Measurements from ENCODE around the gene ST6GALNAC3.

Gene ST6GALNAC3

DNA sequence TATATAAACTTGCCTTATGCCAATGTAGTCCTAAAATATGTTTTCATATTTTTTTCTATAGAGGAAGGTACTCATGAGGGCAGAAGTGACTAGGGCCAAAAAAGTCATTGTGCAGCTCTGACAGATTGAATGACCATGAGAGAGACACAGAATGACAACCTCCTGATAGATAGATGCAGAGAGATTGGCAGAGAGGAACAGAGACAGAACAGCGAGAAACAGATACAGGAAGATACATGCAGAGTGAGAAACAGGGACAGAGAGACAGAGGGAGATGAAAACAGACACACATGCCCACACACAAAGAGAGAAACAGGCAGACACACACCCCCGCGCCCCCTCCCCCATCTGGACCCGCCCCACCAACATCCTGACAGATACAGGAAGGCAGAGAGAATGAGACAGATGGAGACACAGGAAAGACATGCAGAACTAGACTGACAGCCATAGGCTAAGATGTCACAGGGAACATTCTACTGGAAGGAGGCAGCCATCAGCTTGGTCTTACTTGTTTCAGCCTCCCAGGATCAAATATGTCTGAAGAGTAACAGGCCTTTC lies 211.1 kb downstream of the ST6GALNAC3 start:
- no peaks in the 10 kb centered on the region for H3K4me1 ChIP-seq (ENCODE audit: control insufficient read depth in 1 of 2, insufficient read depth in 2 of 2, low read length in 2 of 2)
- no peaks in the 10 kb centered on the region for H3K9me3 ChIP-seq (ENCODE audit: control insufficient read depth in 1 of 2, low read length in 2 of 2)
- H3K4me3 ChIP-seq (ENCODE audit: low read depth in 1 of 2, low read length in 2 of 2), result no peak overlapping the region
- H3K9ac ChIP-seq (ENCODE audit: low read depth in 1 of 2, low read length in 2 of 2), result no peak overlapping the region
- H3K36me3 ChIP-seq (ENCODE audit: control insufficient read depth in 1 of 2, insufficient read depth in 2 of 2, low read length in 2 of 2), result no peaks in the 10 kb centered on the region
- no peaks in the 10 kb centered on the region for H3K27me3 ChIP-seq (ENCODE audit: control insufficient read depth in 1 of 2, insufficient read depth in 2 of 2, low read length in 2 of 2)
- no peak overlapping the region for H3K27ac ChIP-seq (ENCODE audit: low read depth, low read length)

DNA sequence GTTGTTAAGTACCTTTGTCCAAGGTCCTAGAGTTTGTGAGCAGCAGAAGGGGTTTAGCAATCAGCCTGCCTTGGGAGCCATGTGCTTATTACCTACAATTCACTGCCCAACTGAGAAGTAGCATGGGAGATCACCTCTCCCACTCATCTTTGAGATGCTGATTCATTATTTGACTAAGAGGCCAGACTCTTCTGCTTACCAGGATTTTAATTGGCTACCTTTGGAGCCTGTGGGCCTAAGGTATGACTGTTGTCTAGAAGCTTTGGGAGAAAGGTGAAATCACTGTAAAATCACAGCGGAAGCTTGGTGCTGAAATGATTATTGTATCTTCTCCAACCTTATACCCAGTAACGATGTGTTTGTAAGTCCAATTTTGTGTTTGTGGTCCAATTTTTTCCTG lies 213.4 kb downstream of the ST6GALNAC3 start:
- Histone ChIP-seq H3K36me3 (ENCODE audit: control insufficient read depth in 1 of 2, insufficient read depth in 2 of 2, low read length in 2 of 2) (no peaks in the 10 kb centered on the region), H3K9ac (ENCODE audit: low read depth in 1 of 2, low read length in 2 of 2) (no peak overlapping the region), H3K27me3 (ENCODE audit: control insufficient read depth in 1 of 2, insufficient read depth in 2 of 2, low read length in 2 of 2) (no peaks in the 10 kb centered on the region), H3K9me3 (ENCODE audit: control insufficient read depth in 1 of 2, low read length in 2 of 2) (no peaks in the 10 kb centered on the region), H3K27ac (ENCODE audit: low read depth, low read length) (no peak overlapping the region), H3K4me3 (ENCODE audit: low read depth in 1 of 2, low read length in 2 of 2) (no peak overlapping the region), H3K4me1 (ENCODE audit: control insufficient read depth in 1 of 2, insufficient read depth in 2 of 2, low read length in 2 of 2) (no peaks in the 10 kb centered on the region)

DNA sequence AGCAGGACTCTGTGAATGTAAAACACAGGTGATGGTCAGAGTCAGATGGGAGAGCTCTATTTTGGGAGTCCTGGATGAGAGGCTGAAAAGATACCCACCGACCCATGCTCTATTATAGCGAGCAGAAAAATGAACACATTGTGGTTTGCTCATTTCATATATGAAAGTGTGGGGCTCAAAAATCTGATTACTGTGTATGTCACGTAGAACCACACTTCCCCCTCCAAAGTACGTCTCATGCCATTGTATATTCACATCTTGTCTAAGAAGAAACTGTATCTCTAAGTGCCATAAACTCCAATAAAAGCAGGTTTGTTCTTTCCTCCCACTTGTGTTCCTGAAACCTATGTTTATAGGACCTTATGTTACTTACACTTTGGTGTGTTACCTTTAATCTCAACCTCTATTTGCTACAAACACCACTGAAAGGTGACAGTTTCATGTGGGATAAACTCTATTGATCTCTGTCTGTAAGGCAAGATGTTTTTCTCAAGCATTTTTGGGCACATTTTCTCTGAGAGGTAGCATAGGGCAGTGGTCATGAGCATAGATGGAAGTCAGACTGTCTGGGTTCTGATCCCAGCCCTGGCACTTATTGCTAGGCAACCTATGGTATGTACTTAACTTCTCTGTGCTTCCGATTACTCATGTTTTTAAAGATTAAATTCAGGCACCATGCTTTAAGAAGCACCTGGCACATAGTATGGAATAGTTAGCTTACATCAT lies 214.4 kb downstream of the ST6GALNAC3 start:
- Histone ChIP-seq H3K27me3 (ENCODE audit: control insufficient read depth in 1 of 2, insufficient read depth in 2 of 2, low read length in 2 of 2) (no peaks in the 10 kb centered on the region), H3K36me3 (ENCODE audit: control insufficient read depth in 1 of 2, insufficient read depth in 2 of 2, low read length in 2 of 2) (no peaks in the 10 kb centered on the region), H3K9me3 (ENCODE audit: control insufficient read depth in 1 of 2, low read length in 2 of 2) (no peaks in the 10 kb centered on the region), H3K9ac (ENCODE audit: low read depth in 1 of 2, low read length in 2 of 2) (no peak overlapping the region), H3K4me1 (ENCODE audit: control insufficient read depth in 1 of 2, insufficient read depth in 2 of 2, low read length in 2 of 2) (no peaks in the 10 kb centered on the region), H3K4me3 (ENCODE audit: low read depth in 1 of 2, low read length in 2 of 2) (no peak overlapping the region), H3K27ac (ENCODE audit: low read depth, low read length) (no peak overlapping the region)

DNA sequence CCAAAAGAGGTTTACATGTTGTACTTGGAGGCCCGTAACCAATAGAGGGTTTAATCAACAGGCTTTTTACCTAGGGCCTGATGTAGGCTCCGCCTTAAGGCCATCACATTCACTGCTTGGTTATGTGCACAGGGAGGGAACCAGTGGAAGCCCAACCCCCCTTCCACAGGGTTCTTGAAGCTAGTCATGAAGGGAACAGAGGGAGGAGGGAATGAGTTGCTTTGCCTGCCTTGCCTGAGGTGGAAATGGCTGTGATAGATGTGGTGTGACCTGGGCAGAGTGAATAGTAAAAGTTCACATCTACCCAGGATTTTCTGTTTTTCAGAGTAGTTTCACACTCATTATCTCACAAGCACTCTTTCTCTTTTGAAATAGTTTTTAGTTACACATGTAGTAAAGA lies 215.1 kb downstream of the ST6GALNAC3 start:
- Histone ChIP-seq H3K4me3 (ENCODE audit: low read depth in 1 of 2, low read length in 2 of 2) (no peak overlapping the region), H3K36me3 (ENCODE audit: control insufficient read depth in 1 of 2, insufficient read depth in 2 of 2, low read length in 2 of 2) (no peaks in the 10 kb centered on the region), H3K9ac (ENCODE audit: low read depth in 1 of 2, low read length in 2 of 2) (no peak overlapping the region), H3K27ac (ENCODE audit: low read depth, low read length) (no peak overlapping the region), H3K9me3 (ENCODE audit: control insufficient read depth in 1 of 2, low read length in 2 of 2) (no peaks in the 10 kb centered on the region), H3K4me1 (ENCODE audit: control insufficient read depth in 1 of 2, insufficient read depth in 2 of 2, low read length in 2 of 2) (no peaks in the 10 kb centered on the region), H3K27me3 (ENCODE audit: control insufficient read depth in 1 of 2, insufficient read depth in 2 of 2, low read length in 2 of 2) (no peaks in the 10 kb centered on the region)

DNA sequence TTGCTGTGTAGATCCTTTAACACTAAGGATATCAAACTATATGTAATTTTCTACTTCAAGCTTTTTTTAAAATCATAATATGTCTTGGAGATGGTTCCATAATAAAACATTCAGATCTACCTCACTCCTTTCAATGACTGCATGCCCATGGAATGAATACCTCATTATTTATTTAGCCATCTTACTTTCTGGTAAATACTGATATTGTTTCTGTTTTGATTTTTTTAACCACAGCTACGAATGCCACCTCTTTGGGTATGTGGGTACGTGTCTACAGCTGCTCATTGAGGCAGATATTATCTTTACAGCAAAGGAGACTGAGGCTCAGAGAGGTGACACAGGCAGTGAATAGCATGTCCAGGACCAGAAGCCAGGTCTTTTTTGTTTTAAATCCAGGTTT lies 215.7 kb downstream of the ST6GALNAC3 start:
- Histone ChIP-seq H3K27ac (ENCODE audit: low read depth, low read length) (no peak overlapping the region), H3K4me3 (ENCODE audit: low read depth in 1 of 2, low read length in 2 of 2) (no peak overlapping the region), H3K36me3 (ENCODE audit: control insufficient read depth in 1 of 2, insufficient read depth in 2 of 2, low read length in 2 of 2) (no peaks in the 10 kb centered on the region), H3K4me1 (ENCODE audit: control insufficient read depth in 1 of 2, insufficient read depth in 2 of 2, low read length in 2 of 2) (no peaks in the 10 kb centered on the region), H3K9me3 (ENCODE audit: control insufficient read depth in 1 of 2, low read length in 2 of 2) (no peaks in the 10 kb centered on the region), H3K9ac (ENCODE audit: low read depth in 1 of 2, low read length in 2 of 2) (no peak overlapping the region), H3K27me3 (ENCODE audit: control insufficient read depth in 1 of 2, insufficient read depth in 2 of 2, low read length in 2 of 2) (no peaks in the 10 kb centered on the region)

DNA sequence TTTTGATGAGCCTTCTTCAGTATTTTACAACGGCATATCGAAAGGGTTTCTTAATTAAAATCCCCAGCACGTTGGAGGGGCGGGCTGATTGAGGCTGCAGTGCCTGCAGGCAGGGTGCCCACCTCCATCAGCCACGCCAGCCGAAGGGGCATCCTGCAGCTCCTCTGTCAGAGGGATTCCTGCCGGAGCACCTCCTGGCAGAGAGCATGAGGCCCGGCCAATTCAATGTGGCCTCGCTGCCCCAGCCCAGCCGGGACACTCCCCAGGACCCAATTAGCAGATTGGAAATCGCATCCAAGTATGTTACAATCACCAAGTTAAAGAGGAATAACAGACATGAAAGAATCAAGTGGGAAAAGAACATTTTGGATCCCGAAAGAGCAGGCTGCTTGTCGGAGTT lies 216.6 kb downstream of the ST6GALNAC3 start:
- H3K4me1 ChIP-seq (ENCODE audit: control insufficient read depth in 1 of 2, insufficient read depth in 2 of 2, low read length in 2 of 2), result no peaks in the 10 kb centered on the region
- no peaks in the 10 kb centered on the region for H3K9me3 ChIP-seq (ENCODE audit: control insufficient read depth in 1 of 2, low read length in 2 of 2)
- no peak overlapping the region for H3K4me3 ChIP-seq (ENCODE audit: low read depth in 1 of 2, low read length in 2 of 2)

DNA sequence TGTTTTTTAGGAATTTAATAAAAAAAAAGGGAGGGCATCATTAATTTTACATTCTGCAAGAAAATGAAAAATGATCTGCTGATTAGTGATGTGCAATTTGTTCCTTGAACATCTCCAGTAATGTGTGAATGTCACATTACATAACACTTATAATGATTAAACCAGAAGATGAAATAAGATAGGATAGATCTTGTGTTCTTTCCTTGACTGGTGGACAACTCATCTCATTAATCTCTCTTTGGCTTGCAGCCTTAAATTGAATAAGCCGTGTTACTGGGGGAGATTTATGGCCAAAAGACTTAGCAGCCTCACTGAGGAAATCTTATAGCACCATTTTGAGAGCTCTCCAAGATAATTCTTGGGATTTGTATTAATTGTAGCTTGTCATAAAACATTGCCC lies 217.2 kb downstream of the ST6GALNAC3 start:
- Histone ChIP-seq H3K9me3 (ENCODE audit: control insufficient read depth in 1 of 2, low read length in 2 of 2) (no peaks in the 10 kb centered on the region), H3K9ac (ENCODE audit: low read depth in 1 of 2, low read length in 2 of 2) (no peak overlapping the region), H3K36me3 (ENCODE audit: control insufficient read depth in 1 of 2, insufficient read depth in 2 of 2, low read length in 2 of 2) (no peaks in the 10 kb centered on the region), H3K4me3 (ENCODE audit: low read depth in 1 of 2, low read length in 2 of 2) (no peak overlapping the region), H3K4me1 (ENCODE audit: control insufficient read depth in 1 of 2, insufficient read depth in 2 of 2, low read length in 2 of 2) (no peaks in the 10 kb centered on the region), H3K27me3 (ENCODE audit: control insufficient read depth in 1 of 2, insufficient read depth in 2 of 2, low read length in 2 of 2) (no peaks in the 10 kb centered on the region), H3K27ac (ENCODE audit: low read depth, low read length) (no peak overlapping the region)

More for the DNA sequence above, 216.6 kb downstream of the ST6GALNAC3 start:
- Histone ChIP-seq H3K36me3 (ENCODE audit: control insufficient read depth in 1 of 2, insufficient read depth in 2 of 2, low read length in 2 of 2) (no peaks in the 10 kb centered on the region), H3K9ac (ENCODE audit: low read depth in 1 of 2, low read length in 2 of 2) (no peak overlapping the region), H3K27me3 (ENCODE audit: control insufficient read depth in 1 of 2, insufficient read depth in 2 of 2, low read length in 2 of 2) (no peaks in the 10 kb centered on the region), H3K27ac (ENCODE audit: low read depth, low read length) (no peak overlapping the region)

DNA sequence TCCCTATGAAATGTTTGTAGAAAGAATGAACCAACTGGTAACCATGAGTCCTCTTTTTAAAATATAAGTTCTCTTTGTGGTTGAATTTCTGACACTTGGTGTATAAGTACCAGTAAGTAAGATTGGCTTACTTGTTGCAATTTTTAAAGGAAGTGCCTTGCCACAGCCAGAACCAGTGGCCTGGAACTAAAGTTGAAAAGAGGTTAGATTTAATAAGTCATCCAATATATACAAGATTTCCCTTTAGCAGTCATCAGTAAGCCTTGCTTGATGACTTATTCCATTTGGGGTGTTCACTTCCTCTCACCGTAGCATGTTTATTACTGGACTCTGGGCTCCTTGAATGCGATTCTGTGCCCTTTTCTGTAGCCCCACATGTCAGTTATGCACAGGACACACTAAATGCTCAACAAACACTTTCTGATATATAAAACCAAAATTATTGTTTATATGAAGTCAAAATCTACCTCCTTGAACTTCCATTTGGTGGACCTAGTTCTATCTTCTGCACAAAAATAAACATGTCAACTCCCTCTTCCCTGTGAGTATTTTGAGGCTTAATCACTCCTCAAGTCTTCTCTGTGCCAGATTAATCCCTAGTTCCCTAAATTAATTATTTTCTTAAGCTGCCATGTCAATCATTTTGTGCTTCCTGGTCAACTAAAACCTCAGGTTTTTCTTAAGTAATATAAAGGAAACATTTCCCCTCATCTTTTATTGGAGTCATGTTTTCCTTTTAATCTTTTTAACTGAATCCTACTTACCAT lies 218.1 kb downstream of the ST6GALNAC3 start:
- H3K4me3 ChIP-seq (ENCODE audit: low read depth in 1 of 2, low read length in 2 of 2), result no peak overlapping the region
- no peaks in the 10 kb centered on the region for H3K27me3 ChIP-seq (ENCODE audit: control insufficient read depth in 1 of 2, insufficient read depth in 2 of 2, low read length in 2 of 2)
- H3K9me3 ChIP-seq (ENCODE audit: control insufficient read depth in 1 of 2, low read length in 2 of 2), result no peaks in the 10 kb centered on the region
- H3K27ac ChIP-seq (ENCODE audit: low read depth, low read length), result no peak overlapping the region
- no peak overlapping the region for H3K9ac ChIP-seq (ENCODE audit: low read depth in 1 of 2, low read length in 2 of 2)
- no peaks in the 10 kb centered on the region for H3K36me3 ChIP-seq (ENCODE audit: control insufficient read depth in 1 of 2, insufficient read depth in 2 of 2, low read length in 2 of 2)
- H3K4me1 ChIP-seq (ENCODE audit: control insufficient read depth in 1 of 2, insufficient read depth in 2 of 2, low read length in 2 of 2), result no peaks in the 10 kb centered on the region

DNA sequence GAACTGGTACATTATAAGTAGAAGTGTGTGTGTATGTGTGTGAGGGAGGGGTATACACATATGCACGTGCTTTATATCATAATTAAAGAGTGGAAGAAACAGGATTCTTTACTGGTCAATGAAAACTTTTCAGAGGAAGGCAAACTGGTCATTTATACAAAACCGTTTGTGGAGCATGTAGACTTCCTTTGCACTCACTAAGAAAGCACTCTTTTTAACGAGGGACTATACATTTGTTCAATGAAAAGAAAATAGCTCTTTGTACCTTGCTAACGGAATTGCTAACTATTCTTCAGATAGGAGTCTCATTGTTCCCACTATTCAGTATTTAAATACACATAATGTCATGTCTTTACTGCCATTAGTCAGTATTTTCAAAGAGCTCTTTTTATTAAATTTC lies 219.3 kb downstream of the ST6GALNAC3 start:
- Histone ChIP-seq H3K9ac (ENCODE audit: low read depth in 1 of 2, low read length in 2 of 2) (no peak overlapping the region), H3K27ac (ENCODE audit: low read depth, low read length) (no peak overlapping the region), H3K9me3 (ENCODE audit: control insufficient read depth in 1 of 2, low read length in 2 of 2) (no peaks in the 10 kb centered on the region), H3K27me3 (ENCODE audit: control insufficient read depth in 1 of 2, insufficient read depth in 2 of 2, low read length in 2 of 2) (no peaks in the 10 kb centered on the region), H3K4me1 (ENCODE audit: control insufficient read depth in 1 of 2, insufficient read depth in 2 of 2, low read length in 2 of 2) (no peaks in the 10 kb centered on the region), H3K4me3 (ENCODE audit: low read depth in 1 of 2, low read length in 2 of 2) (no peak overlapping the region), H3K36me3 (ENCODE audit: control insufficient read depth in 1 of 2, insufficient read depth in 2 of 2, low read length in 2 of 2) (no peaks in the 10 kb centered on the region)

DNA sequence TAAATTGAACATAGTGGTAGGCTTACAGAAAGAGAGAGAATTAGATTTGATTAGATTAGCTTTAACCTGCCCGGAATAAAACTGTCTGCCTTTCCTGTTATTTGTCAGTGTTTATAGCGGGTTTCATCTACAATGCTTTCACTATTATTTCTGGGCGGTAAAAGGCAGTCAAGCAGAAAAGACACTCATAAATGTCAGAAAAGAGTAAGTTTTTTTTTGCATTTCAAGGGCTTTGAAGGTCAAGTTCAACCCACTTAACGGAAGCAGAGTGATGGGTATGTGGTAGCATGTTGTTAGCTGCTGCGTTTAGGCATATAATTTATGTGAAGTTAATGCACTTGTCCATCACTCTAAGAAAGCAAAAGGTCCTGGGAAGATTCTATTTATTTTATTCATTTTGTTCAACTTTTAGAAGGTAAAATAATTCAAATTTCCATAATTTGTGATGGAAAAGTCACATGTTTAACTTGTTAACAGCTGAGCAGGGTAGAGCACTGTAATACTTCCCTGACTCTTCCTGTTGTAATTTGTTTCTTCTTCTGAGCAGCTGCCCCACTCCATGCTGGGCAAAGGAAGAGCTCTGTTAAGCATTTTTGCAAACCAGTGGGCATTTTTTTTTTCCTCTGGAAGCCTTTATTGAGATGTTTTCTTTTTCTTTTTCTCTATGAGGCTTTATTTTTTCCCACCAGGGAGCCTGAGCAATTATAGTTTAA lies 220.1 kb downstream of the ST6GALNAC3 start:
- H3K4me3 ChIP-seq (ENCODE audit: low read depth in 1 of 2, low read length in 2 of 2), result no peak overlapping the region
- H3K36me3 ChIP-seq (ENCODE audit: control insufficient read depth in 1 of 2, insufficient read depth in 2 of 2, low read length in 2 of 2), result no peaks in the 10 kb centered on the region
- H3K27me3 ChIP-seq (ENCODE audit: control insufficient read depth in 1 of 2, insufficient read depth in 2 of 2, low read length in 2 of 2), result no peaks in the 10 kb centered on the region
- no peaks in the 10 kb centered on the region for H3K9me3 ChIP-seq (ENCODE audit: control insufficient read depth in 1 of 2, low read length in 2 of 2)
- no peaks in the 10 kb centered on the region for H3K4me1 ChIP-seq (ENCODE audit: control insufficient read depth in 1 of 2, insufficient read depth in 2 of 2, low read length in 2 of 2)
- H3K9ac ChIP-seq (ENCODE audit: low read depth in 1 of 2, low read length in 2 of 2), result no peak overlapping the region
- no peak overlapping the region for H3K27ac ChIP-seq (ENCODE audit: low read depth, low read length)

All from duodenal mucosa (tissue), 2 donors.